GM18867 (cell line): ENCODE data around the gene TOP2B.

Experiments
- ATAC-seq: cut with Tn5 transposase; IDR thresholded peaks from one replicate; pipeline ENCODE4 v1.9.1; 2021; ENCODE audit warnings: mild to moderate bottlenecking, moderate library complexity; ENCODE audit not compliant: unreplicated experiment

Gene TOP2B, protein sequence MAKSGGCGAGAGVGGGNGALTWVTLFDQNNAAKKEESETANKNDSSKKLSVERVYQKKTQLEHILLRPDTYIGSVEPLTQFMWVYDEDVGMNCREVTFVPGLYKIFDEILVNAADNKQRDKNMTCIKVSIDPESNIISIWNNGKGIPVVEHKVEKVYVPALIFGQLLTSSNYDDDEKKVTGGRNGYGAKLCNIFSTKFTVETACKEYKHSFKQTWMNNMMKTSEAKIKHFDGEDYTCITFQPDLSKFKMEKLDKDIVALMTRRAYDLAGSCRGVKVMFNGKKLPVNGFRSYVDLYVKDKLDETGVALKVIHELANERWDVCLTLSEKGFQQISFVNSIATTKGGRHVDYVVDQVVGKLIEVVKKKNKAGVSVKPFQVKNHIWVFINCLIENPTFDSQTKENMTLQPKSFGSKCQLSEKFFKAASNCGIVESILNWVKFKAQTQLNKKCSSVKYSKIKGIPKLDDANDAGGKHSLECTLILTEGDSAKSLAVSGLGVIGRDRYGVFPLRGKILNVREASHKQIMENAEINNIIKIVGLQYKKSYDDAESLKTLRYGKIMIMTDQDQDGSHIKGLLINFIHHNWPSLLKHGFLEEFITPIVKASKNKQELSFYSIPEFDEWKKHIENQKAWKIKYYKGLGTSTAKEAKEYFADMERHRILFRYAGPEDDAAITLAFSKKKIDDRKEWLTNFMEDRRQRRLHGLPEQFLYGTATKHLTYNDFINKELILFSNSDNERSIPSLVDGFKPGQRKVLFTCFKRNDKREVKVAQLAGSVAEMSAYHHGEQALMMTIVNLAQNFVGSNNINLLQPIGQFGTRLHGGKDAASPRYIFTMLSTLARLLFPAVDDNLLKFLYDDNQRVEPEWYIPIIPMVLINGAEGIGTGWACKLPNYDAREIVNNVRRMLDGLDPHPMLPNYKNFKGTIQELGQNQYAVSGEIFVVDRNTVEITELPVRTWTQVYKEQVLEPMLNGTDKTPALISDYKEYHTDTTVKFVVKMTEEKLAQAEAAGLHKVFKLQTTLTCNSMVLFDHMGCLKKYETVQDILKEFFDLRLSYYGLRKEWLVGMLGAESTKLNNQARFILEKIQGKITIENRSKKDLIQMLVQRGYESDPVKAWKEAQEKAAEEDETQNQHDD (N-terminal part only)

DNA sequence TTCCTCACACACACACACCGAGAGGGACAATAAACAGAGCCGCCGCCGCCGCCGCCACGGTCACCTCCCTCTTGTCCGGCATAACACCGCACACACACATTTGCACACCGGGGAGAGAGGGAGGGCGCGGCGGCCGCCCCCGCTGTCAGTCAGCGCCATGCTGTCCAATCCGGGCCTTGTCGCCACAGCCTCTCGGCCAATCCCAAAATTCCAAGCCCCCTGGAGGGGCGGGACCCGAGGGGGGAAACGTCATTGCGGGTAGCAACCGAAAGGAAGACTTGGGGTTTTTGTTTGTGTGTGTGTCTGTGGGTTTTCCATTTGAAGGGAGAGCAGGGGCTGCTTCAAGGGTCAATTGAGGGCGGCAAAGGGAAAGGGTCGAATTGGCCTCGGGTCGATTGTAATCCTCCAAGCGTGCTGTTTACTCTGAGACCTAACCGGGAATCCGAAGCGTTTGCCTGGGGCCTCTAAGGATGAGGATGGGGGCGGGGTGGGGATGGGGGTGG lies at the start of gene TOP2B:
Gene TOP2B (minus strand): TSS at position 96 of the 503 bp plus-strand sequence. CDS start 610 bp downstream, outside the sequence.
- ATAC-seq: peak; percentile 90

DNA sequence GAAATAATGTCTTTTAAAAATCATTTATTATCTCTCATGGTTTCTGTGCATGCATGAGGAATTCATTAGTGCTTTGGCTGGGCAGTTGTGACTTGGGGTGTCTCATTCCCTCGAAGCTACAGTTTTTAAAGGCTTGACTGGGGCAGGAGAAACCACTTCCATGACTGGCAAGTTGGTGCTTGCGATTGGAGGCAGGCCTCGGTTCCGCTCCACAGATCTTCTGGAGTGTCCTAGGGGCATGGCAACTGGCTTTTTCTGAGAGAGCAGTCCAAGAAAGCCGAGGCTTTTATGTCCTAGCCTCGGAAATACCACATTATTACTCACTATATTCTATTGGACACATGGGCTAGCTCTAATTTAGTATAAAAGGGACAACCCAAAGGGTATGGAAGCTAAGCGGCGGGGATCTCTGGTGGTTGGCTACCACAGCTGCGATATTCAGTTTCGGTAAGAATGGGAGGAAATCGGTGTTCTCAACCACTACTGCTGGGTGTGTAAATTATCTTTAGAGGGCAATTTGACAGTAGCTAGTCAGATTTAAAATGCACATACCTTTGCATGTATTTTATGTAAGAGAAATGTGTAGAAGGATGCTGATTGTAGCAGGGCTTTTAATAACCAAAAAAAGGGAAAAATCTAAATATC lies 48.8 kb upstream of the TOP2B start:
- no peak for ATAC-seq

DNA sequence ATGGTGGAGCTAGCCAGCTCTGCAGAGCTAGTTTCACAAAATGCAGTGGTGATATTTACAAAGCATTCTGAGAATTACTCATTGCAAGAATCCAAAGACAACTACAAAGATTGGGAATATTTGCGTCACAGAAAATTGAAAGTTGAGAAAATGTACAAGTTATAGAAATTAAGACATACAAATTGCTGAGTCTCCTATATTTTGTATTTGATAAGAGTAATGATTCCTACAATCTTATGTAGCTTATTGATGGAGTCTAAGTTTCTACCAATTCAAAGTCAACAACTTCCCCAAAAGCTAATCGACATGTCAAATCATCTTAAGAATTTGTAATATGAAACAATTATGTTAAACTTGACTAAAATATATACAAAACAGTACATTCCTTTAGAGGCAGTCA lies 46.4 kb upstream of the TOP2B start:
- no peak for ATAC-seq

DNA sequence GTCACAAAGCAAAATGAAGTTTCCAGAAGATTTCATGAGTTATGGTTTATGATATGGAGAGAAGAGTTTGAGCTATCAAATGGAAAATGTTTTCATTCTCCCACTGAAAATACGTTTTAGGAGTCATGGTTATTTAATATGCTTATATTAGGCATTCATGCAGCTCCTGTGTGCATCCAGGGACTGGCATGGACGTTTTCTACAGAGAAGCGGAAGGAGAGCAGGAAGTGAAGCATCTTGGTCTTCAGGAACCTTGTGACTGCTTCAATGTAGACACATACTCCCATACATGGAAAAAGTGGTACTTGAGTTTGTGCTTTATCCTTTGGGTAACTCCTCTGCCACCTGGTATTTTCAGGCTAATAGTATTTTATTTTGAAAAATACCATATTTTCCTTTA lies 43.3 kb upstream of the TOP2B start:
- no peak for ATAC-seq

DNA sequence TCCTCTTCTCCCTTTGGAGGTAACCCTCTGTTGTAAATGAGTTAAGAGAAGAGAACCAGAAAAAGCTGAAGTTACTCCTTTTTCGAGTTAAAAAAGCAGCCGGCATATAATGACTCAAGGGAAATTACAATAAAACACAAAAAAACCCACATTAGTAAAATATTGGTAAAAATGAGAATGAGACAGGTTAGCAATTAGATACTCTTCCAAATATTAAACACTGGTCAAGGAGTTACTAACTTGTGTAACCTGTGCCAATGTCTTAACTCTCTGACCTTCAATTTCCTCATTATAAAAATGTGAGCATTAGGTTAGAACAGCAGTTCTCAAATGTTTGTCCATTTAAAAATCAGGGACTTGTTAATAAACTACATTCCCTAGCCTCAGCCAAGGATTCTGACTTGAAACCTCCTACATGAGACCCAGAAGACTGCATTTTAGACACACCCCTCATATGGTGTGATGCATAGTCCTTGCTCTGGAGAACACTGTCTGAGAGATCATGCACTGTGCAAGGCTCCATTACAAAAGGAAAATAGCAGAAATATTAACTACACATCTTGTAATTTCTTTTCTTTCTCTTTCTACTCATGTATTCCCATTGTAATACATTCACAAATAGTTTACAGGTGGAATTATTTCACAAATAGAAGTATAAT lies 42.7 kb upstream of the TOP2B start:
- no peak for ATAC-seq

DNA sequence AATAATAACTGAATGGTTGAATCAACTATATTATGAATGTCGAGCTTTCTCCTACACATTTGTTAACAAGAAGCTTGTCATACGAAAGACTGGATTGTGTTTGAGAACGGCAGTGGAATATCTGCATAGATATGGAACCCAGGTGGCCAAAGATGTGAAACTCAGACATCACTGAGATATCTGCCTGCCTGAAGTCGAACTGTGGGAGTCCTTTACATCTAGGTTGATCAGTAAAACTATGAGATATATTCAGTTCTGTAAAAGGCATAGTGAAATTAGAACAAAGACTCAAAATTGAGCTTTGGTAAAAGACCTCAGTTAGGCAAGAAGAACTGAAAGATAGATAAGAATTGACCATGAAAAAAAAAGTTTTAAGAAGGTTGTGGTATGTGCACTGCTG lies 41.5 kb upstream of the TOP2B start:
- no peak for ATAC-seq

DNA sequence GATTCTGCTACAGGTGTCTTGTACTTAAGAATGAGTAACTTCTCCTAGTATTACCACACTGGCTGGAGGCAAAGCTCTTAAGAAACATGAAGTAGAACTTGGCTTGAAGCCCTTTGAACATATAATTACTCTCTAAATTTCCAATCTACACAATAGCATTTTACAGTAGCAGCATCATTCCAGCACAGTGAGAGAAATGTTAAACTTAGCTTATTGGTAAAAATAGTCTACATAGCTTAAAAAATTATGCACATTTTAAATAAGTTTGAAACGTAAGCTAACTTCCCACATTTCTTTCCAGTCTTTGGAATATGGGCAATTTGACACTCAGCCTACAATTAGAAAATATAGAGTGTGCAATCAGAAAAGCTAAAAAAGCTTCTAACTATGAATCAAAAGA lies 32.8 kb upstream of the TOP2B start:
- ATAC-seq: no peak

DNA sequence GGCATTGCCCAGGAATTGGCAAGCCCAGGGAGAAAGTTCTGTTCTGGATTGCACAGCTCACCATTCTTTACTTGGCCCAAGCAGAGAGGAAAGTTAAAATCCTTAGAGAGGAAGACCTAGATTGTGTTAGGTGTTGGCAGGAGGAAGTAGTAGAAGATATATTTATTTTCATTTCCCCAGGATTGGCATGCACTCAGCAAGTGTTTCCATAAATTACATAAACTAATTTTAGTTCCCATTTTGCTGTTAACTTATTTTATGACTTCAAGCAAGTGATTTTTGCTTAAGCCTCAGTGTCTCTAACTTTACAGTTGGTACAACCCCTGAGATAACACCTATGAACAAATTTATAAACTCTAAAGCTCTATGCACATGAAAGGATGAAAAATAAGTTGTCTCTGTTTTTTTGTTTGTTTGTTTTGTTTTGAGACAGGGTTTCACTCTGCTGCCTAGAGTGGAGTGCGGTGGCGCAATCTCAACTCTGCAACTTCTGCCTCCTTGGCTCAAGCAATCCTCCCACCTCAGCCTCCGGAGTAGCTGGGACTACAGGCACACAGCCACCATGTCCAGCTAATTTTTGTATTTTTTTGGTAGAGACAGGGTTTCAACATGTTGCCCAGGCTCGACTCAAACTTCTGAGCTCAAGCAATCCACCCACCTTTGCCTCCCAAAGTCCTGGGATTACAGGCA lies 31.2 kb upstream of the TOP2B start:
- no peak for ATAC-seq

DNA sequence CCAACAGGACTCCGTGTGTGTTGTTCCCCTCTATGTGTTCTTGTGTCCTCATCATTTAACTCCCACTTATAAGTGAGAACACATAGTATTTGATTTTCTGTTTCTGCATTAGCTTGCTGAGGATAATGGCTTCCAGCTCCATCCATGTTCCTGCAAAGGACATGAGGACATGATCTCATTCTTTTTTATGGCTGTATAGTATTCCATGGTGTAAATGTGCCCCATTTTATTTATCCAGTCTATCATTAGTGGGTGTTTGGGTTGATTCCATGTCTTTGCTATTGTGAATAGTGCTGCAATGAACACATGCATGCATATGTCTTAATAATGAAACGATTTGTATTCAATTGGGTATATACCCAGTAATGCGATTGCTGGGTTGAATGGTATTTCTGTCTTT lies 28.5 kb upstream of the TOP2B start:
- no peak for ATAC-seq

DNA sequence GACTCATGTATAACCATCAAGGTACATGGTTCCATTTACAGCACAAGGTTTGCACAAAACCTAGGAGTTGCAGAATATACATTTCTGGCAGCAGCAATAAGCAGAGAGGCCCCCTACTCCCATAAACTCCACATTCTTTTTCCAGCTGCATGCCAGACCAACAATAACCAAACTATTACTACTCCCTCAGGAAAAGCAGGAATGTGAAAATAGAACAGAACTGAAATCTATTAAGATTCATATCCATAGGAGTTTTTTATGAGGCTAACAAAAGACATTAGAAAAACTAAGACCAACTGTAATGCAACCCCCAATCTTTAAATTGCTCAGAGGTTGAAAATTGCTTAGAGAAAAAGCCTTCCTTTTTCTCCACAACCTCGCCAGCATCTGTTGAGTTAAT lies 27.6 kb upstream of the TOP2B start:
- ATAC-seq: no peak

DNA sequence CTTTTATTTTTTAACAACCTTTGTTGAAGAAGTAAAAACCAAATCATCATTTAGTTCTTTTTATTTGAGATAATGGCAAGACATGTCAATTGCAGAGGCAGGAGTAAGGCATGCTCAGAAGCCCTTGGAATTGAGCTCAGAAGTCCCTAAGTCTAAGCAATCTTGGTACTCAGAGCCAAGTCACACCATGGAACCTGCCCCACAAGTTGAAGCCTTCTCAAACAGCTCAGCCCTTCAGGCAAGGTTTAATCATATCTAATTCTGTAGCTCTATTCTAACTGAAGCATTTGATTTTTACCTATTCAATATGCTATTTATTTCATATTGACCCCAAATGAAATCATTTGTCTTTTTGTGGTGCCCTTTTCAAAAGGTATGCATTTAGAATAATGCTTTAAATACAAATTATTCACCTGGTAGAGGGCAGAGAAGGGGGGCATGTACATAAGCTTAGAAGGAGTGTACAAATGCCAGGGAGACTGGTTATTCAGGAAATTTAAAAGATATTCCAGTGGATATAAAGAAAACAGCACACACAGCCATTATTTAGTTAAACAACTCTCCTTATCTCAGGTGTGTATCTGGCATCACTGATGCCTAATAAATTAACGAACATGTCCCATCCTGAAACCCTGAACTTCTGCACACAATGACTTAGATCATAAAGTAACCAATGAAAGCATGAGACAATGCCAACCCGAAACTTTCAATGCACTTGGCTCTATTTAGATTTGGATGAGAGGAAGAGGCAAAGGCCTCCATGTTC lies 26.2 kb upstream of the TOP2B start:
- ATAC-seq: no peak

DNA sequence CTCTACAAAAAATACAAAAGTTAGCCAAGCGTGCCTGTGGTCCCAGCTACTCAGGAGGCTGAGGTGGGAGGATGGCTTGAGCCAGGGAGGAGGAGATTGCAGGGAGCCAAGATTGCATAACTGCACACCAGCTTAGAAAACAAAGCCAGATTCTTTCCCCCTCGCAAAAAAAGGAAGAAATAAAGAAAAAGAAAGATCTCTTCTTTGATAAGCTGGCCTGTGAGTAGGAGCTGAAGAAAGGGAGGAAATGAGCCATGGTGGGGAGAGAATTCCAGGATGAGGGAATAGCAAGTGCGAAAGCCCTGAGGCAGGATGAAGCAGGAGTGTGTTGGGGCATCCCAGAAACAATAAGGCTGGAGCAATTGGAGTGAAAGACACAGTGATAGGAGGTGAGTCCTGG lies 24.5 kb upstream of the TOP2B start:
- ATAC-seq: no peak

DNA sequence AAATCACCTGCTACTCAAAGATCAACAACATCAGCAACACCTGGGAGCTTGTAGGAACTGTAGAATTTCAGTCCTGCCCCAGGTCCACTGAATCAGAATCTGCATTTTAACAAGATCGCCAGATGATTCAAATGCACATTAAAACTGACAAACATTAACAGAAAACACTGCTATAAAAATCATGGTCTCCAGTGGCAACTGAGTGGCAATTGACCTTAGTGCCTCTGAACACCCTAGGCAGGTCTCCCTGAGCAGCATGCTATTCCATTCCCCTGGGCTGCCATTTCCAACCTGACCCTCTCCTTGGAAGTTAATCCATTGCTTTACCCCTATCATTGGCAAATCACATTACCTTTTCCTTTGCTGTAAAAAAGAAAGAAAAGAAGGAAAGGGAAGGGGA lies 23.0 kb upstream of the TOP2B start:
- ATAC-seq: no peak

DNA sequence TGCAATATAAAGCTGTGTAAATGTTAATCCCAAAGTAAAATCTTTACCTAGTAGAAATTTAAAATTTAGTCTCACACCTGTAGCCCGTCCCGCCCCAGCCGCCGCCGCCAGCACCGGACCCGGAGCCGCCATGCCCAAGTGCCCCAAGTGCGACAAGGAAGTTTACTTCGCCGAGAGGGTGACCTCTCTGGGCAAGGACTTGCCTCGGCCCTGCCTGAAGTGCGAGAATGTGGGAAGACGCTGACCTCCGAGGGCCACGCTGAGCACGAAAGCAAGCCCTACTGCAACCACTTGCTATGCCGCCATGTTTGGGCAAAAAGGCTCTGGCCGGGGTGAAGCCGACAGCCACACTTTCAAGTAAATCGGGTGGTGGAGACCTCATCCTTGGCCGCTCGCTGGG lies 22.1 kb upstream of the TOP2B start:
- ATAC-seq: no peak

DNA sequence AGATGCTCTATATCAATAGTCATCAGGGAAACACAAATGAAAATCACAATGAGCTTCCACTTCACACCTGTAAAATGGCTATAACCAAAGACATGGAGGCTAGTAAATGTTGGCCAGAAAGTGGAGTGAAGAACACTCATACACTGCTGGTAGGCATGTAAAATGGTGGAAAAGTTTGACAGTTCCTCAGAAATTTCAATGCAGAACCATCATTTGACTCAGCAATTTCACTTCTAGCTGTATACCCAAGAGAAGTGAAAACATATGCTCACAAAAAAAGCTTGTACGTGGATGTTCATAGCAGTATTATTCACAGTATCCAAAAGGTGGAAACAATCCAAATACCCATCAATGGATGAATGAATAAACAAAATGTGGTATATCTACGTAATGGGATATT lies 19.2 kb upstream of the TOP2B start:
- ATAC-seq: no peak

DNA sequence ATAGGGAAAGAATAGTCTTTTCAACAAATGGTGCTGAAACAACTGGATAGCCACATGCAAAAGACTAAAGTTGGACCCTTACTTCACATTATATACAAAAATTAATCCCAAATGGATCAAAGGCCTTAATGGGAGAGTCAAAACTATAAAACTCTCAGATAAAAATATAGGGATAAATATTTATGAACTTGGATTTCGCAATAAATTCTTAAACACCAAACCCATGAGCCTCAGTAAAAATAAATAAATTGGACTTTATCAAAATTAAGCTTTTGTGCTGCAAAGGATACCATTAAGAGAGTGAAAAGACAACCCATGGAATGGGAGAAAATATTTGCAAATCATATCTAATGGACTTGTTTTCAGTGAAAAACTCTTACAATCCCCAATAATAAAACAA lies 18.7 kb upstream of the TOP2B start:
- no peak for ATAC-seq

DNA sequence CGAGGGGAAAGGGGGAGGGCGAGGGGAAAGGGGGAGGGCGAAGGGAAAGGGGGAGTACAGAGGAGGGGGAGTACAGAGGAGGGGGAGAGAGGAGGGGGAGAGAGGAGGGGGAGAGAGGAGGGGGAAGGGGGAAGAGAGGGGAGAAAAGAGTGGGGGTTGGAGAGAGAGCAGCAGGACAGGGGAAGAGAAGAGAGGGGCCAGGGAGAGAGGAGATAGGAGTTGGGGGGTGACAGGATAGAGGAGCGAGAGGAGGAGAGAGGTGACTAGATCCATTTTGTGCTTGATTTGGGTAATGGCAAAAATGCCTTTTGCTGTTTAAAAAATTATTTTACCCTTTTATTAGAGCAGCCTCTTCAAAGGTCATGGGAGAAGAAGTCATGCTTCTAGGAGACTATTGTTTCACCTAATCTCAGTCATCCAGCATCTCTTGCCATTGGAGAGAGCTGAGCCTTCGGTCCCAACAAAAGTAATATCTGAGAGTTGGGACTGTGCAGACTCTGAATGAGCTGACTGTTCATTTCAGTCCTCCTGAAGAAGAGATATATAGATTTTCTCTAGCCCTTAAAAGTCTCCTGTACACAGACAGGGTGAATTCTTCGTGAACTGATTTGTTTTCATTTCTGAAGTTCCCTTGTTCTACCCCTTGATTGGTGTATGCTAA lies 15.1 kb upstream of the TOP2B start:
- no peak for ATAC-seq

DNA sequence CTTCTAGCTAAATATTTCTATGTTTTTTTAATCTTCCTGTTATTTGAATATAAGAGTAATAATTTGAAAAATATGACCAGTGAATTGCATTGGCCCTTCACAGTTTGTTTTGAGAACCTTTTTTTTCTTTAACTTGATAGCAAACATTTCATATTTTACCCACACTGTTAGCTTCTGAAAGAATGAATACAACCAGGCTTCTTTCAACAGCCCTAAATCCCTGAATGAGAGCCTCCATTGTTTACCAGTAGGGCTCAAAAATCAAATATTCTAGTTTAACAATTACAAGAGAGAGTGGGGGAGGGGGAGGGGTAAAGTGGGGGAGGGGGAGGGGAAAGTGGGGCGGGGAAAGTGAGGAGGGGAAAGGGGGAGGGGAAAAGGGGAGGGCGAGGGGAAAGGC lies 14.5 kb upstream of the TOP2B start:
- ATAC-seq: no peak

DNA sequence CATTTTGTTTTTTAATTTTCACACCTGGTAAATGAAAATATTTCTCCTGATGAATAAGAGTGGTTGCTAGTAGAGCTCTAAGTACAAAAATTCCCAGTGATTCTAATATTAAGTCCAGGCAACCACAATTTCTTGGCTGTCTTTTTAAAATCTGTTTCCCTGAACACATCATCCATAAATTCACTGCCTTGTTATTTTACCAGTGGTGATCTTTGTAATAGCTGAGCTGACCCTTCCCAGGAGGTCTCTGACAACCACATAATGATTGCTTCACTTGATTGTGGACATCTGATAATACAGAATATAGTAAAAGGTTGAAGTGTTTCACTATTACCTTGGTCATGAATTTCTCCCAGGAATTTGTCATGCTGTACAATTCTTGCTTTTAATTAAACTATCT lies 13.9 kb upstream of the TOP2B start:
- ATAC-seq: no peak
